8988T (cell line): ENCODE measurements around the gene GABRB3.

Experiments used
- DNase-seq: peaks from one replicate; pipeline ENCODE4 v3.0.0; 2011

The GABRB3 gene

GRCh38 chr15:26531489-26531888 is 241.4 kb downstream of the GABRB3 start:
- DNase-seq = no peak

- no peak for DNase-seq
These were observed 247.8 kb downstream of the GABRB3 start for GRCh38 chr15:26525096-26525495.

GRCh38 chr15:26521691-26522198 is 251.1 kb downstream of the GABRB3 start:
- DNase-seq = no peak

DNA sequence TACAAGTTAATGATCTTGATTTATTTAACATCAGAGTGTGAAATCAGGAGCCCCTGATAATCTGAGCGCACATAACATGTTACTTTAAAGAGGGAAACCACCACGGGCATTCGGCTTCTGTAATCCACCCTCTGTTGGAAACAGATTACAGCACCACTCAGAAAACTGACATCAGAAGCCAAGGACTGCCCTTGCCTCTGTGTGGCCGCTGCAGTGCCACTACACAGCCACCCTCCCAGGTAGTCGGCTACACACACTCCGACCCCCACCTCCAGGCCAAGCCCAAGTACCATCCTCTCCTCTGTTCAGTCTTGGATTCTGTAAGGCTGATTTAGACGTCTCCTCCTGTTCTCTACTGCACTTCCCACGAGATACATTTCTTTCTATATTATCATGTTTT is 251.7 kb downstream of the GABRB3 start:
- no peak for DNase-seq

- no peak for DNase-seq
These were observed 254.0 kb downstream of the GABRB3 start for GRCh38 chr15:26518885-26519284.

DNA sequence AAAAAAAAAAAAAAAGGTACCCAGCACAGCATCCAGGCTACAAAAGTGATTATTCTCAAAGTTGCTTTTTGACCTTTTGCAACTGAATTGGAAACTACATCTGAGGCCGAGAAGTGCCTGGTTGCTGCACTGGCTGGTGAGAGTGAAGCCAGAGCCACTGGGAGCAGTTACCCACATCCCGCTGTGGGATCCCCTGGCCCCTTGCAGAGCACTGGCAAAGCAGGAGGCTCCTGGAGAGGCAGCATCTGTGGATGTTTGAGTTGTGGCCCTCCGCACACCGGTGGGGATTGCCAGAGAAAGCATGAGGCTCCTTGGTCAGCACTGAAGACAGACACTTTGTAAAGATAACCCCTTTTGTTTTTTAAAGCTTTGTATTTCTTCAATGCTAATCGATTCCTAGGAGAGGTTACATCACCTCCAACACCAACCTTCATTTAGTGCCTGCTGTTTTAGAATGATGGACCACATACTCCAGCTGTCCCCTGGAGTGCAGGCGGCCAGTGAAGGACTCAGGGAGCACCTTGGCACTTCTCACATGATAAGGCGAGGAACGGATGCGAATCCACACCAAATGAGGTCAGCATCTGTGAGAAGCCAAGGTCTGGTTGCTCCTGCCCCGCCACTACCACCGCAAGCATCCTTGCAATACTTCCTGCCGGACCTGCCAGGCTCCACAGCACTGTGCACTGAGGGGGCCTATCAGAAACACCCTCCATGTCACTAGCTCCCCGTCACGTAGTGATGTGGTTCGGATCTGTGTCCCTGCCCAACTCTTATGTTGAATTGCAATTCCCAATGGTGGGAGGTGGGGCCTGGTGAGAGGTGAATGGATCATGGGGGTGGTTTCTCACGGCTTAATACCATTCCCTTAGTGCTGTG is 256.5 kb downstream of the GABRB3 start:
- no peak for DNase-seq

- DNase-seq = no peak
These were observed 268.9 kb downstream of the GABRB3 start for GRCh38 chr15:26504009-26504408.
